GM21619 (cell line): Measurements from ENCODE around the gene CA7.
"Not testable (repeated sequence)": the region's sequence is repeated elsewhere in the genome, so short reads cannot be mapped to it uniquely, and the experiment has no call there.

Source experiments
- ATAC-seq: cut with Tn5 transposase; IDR thresholded peaks from one replicate; pipeline ENCODE4 v1.9.1; 2021; ENCODE audit not compliant: unreplicated experiment

Gene CA7

DNA sequence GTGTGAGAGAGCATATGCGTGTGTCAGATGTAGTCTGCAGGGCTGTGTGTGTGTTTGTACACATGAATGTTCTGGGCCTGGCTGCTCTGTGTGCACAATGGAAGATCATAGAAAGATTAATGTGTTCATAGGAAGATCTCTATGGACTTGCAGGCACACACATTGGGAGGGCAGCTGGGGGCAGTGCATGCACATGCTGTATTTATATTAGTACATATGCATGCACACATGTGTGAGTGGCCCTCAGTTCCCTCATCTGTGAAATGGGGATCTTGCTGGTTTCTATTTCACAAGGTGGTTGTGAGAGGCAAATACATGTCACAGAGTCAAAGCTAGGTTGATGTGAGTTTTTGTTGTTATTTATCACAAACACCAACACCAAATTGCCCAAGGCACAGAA lies 2.1 kb downstream of the CA7 start:
- no peak for ATAC-seq

DNA sequence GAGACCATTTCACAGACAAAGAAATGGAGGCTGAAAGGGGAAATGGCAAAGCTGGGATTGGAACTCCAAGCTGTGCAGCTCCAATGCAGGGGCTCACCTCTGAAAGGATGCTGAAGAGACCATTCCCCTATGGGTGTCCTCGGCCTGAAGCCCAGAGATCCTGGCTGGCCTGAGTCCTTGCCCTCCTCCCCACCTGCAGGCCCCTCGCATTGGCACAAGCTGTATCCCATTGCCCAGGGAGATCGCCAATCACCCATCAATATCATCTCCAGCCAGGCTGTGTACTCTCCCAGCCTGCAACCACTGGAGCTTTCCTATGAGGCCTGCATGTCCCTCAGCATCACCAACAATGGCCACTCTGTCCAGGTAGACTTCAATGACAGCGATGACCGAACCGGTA lies 2.6 kb downstream of the CA7 start:
- no peak for ATAC-seq

DNA sequence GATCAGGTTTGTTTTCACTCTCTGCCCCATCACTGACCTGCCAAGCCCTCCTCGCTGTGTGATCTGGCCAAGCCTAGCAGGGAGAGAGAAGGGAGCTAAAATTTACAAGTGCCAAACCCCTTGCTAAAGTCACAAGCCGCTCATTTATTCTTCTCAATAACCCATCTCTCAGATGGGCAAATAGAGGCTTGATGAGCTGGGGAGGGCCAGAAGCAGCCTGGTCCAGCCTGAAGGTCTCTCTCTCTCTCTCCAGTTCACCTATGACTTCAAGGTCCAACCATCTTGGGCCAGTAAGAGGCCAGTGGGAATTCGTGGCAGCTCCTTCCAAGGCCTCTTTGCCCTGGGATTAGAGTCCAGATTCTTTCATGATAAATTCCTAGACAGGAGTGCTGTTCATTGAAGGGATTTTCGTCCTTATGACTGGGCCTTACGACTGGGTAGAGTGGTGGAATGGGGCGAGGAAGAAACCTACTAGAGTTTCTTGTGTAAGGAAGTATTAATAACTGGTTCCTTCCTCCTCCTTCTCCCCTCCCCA lies 3.4 kb downstream of the CA7 start:
- ATAC-seq, result no peak

DNA sequence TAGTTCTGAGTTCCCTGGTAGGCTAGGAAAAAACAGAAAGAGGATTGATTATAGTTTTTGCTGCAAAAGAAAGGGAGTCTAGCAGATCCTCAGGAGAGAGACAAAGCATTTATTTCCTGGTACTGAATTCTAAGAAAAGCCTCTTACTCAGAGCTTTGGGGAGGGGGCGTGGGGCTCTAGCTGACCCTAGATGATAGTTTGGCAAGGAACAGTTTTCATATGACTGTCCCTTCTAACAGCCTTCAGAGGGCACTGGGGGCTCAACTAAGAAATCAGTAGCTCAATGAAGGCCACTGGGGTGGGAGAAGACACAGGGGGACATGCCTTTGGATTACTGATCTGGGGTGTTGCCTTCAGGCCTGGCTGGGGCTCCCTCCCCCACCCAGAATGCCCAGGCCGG lies 4.0 kb downstream of the CA7 start:
- no peak for ATAC-seq

DNA sequence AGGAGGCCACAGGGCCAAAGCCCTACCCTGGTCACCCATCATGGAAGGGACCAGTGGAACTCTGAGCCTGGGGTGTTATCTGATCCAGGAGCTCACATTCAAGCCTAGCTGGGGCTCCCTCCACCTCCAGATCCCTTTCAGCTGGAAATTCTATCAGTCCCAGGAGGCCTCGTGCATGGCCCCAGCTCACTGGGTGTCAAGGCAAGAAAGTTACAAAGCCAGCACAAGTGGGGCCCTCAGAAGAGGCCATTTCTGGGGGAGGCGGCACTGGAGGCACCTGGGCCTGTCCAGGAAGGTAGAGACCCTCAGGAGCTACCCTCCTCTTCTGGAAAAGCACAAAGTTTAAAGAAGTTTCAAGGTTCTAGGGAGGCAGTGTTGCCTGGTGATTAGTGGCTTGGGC lies 4.8 kb downstream of the CA7 start:
- ATAC-seq, result no peak

DNA sequence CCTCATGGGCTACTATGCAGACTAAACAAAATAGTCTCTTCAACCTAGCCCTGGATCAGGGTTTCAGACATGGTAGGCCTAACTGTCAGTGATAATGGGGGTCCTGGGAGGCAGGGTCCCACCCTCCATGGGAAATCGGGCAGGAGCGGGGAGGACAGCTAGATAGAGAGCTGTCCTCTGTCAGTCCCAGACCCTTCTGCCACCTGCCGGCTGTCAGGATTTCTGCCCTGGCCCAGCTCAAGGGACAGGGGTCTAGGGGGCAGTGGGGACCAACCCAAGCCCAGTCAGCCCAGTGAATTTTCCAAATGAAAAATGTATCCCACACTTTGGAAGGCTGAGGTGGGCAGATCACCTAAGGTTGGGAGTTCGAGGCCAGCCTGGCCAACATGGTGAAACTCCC lies 5.3 kb downstream of the CA7 start:
- no peak for ATAC-seq

DNA sequence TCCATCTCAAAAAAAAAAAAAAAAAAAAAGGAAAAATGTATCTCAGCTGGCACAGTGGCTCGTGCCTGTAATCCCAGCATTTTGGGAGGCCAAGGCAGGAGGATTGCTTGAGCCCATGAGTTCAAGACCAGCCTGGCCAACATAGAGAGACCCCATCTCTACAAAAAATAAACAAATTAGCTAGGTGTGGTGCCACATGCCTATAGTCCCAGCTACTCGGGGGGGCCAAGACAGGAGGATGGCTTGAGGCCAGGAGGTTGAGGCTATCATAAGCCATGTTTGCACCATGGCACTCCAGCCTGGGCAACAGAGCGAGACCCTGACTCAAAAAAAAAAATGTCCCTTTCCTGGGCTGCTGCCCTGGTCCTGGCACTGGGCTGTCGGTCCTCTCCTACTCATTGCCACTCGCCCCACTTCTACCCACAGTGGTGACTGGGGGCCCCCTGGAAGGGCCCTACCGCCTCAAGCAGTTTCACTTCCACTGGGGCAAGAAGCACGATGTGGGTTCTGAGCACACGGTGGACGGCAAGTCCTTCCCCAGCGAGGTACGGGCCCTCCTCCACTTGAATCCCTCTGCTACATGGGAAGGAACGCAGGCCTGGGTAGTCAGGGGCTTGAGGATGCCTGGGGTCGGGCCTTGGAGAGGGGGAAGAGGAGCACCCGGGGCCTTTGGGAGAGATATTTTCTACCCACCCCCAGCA lies 6.1 kb downstream of the CA7 start:
- no peak for ATAC-seq

DNA sequence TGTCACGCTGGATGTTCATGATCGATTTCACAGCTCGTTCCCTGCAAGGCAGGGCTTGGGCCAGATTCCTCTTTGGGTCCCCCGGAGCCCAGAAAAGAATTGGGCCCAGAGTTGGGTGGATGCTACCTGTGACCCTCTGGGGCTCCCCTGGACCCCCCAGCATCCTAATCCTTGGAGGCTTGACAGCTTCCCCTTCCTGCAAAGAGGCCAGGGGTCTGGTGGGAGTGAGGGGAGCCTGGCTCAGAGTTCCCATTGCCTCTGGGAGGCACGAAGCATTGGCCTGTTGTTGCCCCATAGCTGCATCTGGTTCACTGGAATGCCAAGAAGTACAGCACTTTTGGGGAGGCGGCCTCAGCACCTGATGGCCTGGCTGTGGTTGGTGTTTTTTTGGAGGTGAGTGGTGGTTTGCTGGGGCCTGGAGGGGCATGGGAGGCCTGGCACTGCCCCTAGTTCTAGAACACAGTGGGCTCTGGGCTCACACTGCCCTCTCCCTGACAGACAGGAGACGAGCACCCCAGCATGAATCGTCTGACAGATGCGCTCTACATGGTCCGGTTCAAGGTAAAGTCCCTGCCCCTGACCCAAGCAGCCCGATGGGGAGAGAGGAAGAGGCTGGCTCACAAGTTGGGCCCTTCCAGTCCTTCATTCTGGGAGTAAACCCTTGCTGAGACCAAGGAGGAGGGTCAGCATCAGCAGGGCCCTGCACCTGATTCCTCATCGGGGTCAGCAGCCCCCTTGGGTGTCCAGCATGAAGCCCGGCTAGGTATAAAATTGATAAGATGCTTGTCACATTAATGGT lies 7.2 kb downstream of the CA7 start:
- no peak for ATAC-seq

DNA sequence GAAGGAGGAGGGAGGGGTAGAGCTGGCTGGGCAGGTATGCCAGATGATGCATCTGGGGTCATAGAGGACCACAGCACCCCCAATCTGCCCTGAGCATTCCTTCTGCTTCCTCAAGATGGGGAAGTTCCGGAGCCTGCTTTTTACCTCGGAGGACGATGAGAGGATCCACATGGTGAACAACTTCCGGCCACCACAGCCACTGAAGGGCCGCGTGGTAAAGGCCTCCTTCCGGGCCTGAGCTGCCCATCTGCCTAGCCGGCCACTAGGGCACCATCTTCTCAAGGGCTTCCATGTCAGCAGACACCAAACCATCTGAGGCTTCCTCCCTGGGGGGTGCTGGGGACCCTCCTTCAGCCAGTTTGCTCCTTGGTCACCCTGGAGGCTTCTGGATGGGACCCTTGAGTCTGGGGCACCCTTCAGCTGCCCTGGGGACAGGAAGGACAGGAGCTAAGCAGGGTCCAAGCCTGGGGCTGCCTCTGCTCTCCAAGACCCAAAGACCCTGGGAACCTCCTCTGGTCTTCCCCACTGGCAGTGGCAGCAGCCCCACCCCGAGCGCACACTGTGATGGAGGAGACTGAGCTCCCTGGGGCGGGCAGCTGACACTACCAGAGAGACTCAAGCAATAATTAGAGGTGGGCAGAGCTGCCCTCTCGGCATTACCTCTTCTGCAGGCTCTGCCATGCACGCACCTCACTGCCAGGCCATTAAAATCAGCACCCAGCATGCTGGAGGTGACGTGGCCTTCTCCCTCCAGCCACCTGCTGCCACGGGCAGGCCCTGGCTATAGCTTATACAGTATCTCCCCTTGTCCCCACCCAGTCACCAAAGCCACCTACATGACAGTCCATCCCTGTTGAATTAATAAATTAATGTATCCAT lies 9.3 kb downstream of the CA7 start:
- ATAC-seq, result no peak

DNA sequence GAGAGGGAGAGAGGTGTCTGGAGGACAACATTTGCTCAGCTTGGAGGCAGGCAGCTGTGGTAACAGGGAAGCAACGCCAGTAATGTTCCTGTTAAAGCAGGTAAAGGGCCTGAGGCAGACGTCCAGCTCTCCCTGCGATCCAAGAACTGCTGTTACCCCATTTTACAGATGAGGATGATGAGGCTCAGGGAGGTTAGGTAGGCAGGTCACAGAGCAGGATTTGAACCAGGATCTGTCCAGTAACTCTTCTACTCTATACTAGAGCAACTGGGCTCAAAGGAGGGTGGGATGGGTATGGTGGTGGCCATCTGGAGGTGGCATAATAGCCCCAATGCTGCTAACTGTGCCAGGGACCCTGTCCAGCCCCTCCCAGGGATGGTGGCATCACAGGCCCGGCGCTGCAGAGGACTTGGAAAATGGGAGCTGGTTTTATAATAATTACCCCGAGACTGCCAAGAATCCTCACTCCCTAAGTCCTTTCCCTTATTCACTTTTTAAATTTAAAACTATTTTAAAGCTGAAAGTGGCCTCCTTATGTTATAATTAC lies 12.0 kb downstream of the CA7 start:
- no peak for ATAC-seq

DNA sequence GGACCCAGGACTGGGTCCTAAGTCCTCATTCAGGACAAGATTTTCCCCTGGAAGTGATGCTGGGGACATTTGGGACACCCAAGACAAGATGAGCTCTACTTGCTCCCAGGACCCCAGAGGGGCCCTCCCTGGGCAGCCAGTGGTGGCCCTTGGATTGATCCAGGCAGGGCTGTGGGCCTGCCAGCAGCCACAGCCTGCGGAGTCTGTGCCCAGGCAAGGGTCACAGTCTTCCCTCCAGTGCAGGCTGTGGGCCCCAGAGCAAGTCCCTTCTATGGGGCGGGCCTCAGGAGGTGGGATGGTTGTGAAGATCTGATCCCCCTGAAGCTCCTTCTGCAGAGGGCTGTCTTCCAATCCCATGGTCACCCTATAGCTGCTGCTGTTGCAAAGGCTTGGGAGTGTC lies 12.6 kb downstream of the CA7 start:
- ATAC-seq, result no peak

DNA sequence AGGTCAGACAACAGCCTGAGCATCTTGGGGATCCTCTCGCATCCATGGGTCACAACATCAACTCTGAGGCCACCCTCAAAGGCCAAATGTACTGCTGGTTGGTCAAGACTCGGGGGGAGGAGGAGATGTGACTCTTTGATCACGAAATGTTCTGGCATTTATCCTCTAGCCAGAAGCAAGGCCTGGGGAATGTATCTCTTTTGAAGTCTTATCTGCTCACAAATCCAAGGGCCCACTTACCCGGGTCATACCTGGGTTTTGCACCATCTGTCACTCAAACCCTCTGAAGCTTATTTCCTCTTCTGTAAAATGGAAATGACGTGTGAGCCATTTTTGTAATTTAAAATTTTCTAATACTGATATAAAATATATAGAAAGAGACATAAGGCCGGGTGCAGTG lies 13.2 kb downstream of the CA7 start:
- no peak for ATAC-seq

DNA sequence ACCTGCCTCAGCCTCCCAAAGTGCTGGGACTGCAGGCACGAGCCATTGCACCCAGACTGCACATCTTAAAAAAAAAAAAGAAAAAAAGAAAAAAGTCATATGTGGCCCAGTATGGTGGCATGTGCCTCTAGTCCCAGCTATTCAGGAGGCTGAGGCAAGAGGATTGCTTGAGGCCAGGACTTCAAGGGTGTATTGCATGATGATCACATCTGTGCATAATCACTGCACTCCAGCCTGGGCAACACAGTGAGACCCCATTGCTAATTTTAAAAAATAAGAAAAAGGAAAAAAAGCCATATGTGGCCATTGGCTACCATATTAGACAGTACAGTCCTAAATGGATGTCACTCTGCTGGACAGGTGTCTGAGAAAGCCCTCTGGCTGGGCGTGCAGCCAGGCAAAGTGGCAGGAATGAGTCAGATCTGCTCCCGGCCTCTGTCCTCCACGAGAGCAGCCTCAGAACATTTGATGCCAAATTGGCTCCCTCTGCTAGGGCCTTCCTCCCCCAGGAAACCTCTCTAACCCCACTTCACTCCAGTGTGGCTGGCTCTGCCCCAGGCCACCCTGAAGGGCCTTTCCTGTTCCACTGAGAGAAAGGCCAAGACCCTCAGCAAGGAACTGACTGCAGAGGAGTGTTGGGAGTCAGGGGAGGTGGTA lies 14.7 kb downstream of the CA7 start:
- peak; percentile 50 for ATAC-seq

DNA sequence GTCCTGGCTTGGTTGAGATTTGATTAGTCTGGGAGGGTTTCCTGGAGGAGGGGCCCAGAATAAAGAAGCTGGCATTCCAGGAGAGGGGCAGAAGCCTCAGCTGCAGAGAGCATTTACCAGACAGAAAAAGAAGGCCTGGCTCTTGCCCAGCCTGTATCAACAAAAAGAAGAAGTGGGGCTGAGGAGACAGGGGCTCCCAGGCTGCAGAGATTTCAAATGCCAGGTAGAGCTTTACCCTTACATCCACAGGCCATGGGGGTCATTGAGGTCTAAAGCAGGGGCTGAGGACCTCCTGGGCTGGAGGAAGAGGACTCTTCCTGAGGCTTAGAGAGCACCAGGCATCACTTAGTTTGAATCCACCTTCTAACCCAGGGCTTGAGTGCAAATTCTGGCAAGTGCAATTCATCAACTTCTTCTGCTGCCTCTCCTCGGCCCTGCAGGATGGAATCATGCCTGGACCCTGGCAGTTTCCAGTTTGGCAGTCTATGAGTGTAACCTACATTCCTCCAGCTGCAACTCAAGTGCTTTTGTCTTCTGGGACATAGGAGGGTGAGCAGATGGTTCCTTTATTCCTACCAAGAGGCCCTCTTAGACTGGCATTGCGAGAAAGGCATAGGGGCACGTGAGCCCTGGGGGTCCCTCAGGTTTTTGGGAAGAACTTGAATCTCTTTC lies 15.3 kb downstream of the CA7 start:
- ATAC-seq, result no peak

DNA sequence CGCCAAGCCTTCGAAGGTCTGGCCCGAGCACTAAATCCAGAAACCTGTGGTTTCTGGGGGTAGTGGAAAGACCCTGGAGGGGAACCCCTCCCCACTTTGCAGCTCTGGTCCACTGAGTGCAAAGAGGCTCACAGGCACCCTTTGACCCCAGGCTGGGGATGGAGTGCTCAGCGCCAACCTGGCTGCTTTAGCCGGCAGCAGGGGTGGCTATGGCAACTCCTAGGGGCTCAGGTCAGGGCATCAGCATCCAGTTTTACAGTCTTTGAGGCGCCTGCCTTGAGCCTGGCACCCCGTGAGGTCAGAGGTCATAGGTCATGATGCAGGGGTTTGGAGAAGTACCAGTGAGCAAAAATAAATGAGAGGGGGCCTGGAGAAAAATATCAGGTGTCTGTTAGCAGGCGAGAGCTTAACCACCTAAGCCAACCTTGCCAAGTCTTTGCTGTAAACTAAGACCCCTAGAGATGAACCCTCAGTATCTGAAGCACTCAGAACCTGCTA lies 17.9 kb downstream of the CA7 start:
- no peak for ATAC-seq

DNA sequence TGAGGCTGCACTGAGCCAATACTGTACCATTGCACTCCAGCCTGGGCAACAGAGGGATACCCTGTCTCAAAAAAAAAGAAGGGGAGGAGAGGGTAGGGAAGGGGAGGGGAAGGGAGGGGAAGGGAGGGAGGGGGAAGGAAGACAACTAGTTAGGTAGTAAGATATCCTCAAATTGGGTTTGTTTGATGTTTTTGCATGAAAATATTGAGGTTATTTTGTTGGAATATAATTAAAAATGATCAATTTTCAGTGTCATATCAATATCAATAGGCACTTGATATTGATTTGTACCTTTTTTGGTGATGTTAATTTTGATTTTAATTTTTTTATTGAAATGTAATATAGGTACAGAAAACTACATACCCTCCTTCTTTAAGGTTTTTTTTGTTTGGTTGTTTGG lies 19.5 kb downstream of the CA7 start:
- ATAC-seq, result no peak

DNA sequence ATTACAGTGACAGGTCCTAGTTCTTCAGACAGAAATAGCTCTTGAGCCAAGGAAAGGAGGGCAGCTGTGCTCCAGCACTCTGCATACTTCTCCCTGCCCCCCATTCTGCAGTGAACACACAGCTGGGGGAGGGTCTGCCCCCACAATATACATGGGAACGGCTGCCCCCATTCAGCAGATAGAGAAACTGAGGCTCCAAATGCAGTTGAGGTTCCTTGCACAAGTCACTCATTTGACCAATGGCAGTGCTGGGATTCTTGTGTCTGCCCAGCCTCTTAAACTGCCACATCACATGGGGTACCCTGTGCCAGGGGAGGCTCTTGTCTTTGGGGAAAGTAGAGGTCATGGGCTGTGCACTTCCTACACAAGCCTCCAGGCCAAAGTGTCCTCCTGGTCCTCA lies 25.2 kb downstream of the CA7 start:
- no peak for ATAC-seq

DNA sequence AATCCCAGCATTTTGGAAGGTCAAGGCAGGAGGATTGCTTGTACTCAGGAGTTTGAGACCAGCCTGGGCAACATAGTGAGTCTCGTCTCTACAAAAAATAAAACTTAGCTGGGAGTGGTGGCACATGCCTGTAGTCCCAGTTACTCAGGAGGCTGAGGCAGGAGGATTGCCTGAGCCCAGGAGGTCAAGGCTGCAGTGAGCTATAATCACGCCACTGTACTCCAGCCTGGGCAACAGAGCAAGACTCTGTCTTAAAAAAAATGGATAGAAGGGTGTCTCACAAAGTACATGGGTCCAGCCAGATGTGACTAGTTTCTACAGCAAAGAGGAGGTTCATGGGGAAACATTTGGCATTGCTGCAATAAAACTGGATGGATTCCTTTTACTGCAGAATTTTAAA lies 27.1 kb downstream of the CA7 start:
- not testable (repeated sequence) for ATAC-seq

DNA sequence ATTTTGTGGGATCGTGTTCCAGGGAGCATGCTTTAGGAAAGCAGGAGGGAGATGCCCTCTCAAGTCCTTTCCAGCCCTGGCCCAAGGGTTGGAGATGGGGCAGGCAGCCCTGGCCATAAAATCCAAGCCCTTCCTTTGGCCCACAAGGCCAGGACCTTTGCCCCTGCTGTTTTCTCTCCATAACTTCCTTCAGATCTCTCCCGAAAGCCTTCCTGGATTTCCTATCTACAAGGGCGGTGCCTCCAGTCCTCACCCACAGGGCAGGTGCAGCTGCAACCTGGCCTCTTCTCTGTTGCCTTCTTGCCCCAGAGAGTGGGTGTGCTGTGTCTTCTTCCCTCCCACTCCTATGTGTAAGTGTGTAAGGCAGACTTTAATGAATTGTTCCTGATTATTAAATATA lies 27.6 kb downstream of the CA7 start:
- no peak for ATAC-seq

DNA sequence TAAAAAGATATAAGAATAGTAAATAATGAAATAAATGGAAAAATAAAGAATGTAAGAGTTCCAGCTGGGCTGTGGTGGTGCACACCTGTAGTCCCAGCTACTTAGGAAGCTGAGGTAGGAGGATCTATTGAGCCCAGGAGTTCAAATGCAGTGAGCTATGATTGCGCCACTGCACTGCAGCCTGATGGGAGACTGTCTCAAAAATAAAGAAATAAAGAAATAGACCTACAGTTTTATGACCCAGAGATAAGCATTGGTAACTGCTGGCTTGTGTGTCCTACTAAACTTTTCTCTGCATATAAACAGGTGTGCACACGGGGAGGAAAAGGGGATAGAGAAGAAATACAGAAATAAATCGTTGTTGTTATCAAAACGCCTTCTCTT lies 28.3 kb downstream of the CA7 start:
- ATAC-seq, result no peak
